H1 (cell line): ENCODE data around the gene SORBS1. TPM values are rescaled to one million over a fixed set of nuclear protein-coding genes. Genes with fewer than 3 reads are reported as not detected.

Experiments
- CTCF ChIA-PET: fragments of 300-600 bp; sonication (Branson Sonifier 250); formaldehyde crosslinking; loops from one replicate; lab custom pipeline; 2021; ENCODE audit not compliant: partially characterized antibody; lab: Charles Lee
- POLR2A ChIA-PET: fragments of 300-600 bp; sonication (Branson Sonifier 250); formaldehyde crosslinking; loops from one replicate; lab custom pipeline; 2021; ENCODE audit warnings: inconsistent platforms; ENCODE audit not compliant: partially characterized antibody; lab: Charles Lee
- DNase-seq, 2 experiments: peaks; one replicate each; pipeline versions ENCODE4 v3.0.0 to v3.0.0-alpha.2; 2010 to 2022; ENCODE audit warnings: low spot score in 2 of 2, low read depth in 1 of 2, mixed read lengths in 1 of 2
- FAIRE-seq: peaks from 2 replicates; lab custom pipeline; 2011; peaks lifted over from hg19 to GRCh38; lab: Jason Lieb, UNC
- H2AFZ ChIP-seq: 2 replicates; pipeline ENCODE4 v1.8.1; 2012; ENCODE audit warnings: low read length, inconsistent platforms
- H2AK5ac ChIP-seq: 2 replicates; pipeline ENCODE4 v1.6.1; 2013; ENCODE audit warnings: low read depth, low read length
- H2BK120ac ChIP-seq: replicated peaks from 2 replicates; pipeline ENCODE3; 2013; ENCODE audit warnings: low read depth, low read length, inconsistent platforms
- H2BK12ac ChIP-seq: 2 replicates; pipeline ENCODE4 v1.6.1; 2013; ENCODE audit warnings: low read depth, low read length
- H2BK15ac ChIP-seq: 2 replicates; pipeline ENCODE4 v1.6.1; 2013; ENCODE audit warnings: low read length
- H2BK20ac ChIP-seq: 2 replicates; pipeline ENCODE4 v1.6.1; 2013; ENCODE audit warnings: low read length
- H2BK5ac ChIP-seq: 2 replicates; pipeline ENCODE4 v1.6.1; 2013; ENCODE audit warnings: low read depth, low read length
- H3K14ac ChIP-seq: 2 replicates; pipeline ENCODE4 v1.6.1; 2013; ENCODE audit warnings: inconsistent platforms; ENCODE audit not compliant: insufficient read length
- H3K18ac ChIP-seq: 2 replicates; pipeline ENCODE4 v1.6.1; 2013; ENCODE audit warnings: low read length; ENCODE audit errors: extremely low read depth
- H3K23ac ChIP-seq: 2 replicates; pipeline ENCODE4 v1.6.1; 2013; ENCODE audit warnings: inconsistent platforms; ENCODE audit not compliant: insufficient read length
- H3K23me2 ChIP-seq: 2 replicates; pipeline ENCODE4 v1.6.1; 2013; ENCODE audit warnings: low read depth, low read length
- H3K27ac ChIP-seq: 2 replicates; pipeline ENCODE4 v1.6.1; 2011; ENCODE audit warnings: low read depth, low read length, inconsistent platforms
- H3K27me3 ChIP-seq, 4 experiments: replicated peaks in 1 of 4; 1 replicate in 1 of 4; 2 replicates in 3 of 4; pipeline versions ENCODE4 v1.6.1 to v1.8.1; 2011 to 2013; ENCODE audit warnings: low read length in 3 of 4, mild to moderate bottlenecking in 3 of 4, inconsistent platforms in 2 of 4, mixed read lengths in 2 of 4, moderate library complexity in 1 of 4; ENCODE audit not compliant: control insufficient read depth in 3 of 4, insufficient read depth in 3 of 4; ENCODE audit errors: extremely low read depth in 1 of 4
- H3K36me3 ChIP-seq, 4 experiments: 2 replicates each; pipeline versions ENCODE4 v1.6.1 to v1.8.1; 2011 to 2013; ENCODE audit warnings: mild to moderate bottlenecking in 4 of 4, low read length in 3 of 4, moderate library complexity in 2 of 4, control low read depth in 1 of 4, inconsistent platforms in 1 of 4; ENCODE audit not compliant: insufficient read depth in 4 of 4, control insufficient read depth in 2 of 4
- H3K4ac ChIP-seq: replicated peaks from 2 replicates; pipeline ENCODE3; 2013; ENCODE audit warnings: low read length, low read depth, mixed read lengths, inconsistent platforms; ENCODE audit not compliant: insufficient read length
- H3K4me1 ChIP-seq, 4 experiments: replicated peaks in 1 of 4; 1 replicate in 1 of 4; 2 replicates in 3 of 4; pipeline versions ENCODE4 v1.6.1 to v1.8.1; 2011 to 2013; ENCODE audit warnings: low read length in 3 of 4, inconsistent platforms in 2 of 4, mixed read lengths in 1 of 4; ENCODE audit not compliant: insufficient read depth in 4 of 4, control insufficient read depth in 3 of 4
- H3K4me2 ChIP-seq, 2 experiments: 2 replicates each; pipeline versions ENCODE4 v1.6.1 to v1.8.1; 2011 to 2013; ENCODE audit warnings: low read depth in 2 of 2, low read length in 2 of 2, control low read depth in 1 of 2, inconsistent platforms in 1 of 2, mild to moderate bottlenecking in 1 of 2; ENCODE audit not compliant: insufficient read depth in 1 of 2
- H3K4me3 ChIP-seq, 4 experiments: fragments of 200-600, 300-600 bp in 1 of 4; sonication (generic), shearing (Covaris generic), sonication (Bioruptor Twin) in 1 of 4; 2 replicates each; pipeline versions ENCODE4 v1.5.1 to v1.8.1; 2011 to 2016; ENCODE audit warnings: low read length in 4 of 4, low read depth in 3 of 4, control low read depth in 2 of 4, inconsistent platforms in 2 of 4, mild to moderate bottlenecking in 2 of 4, mixed read lengths in 1 of 4, moderate library complexity in 1 of 4; ENCODE audit not compliant: insufficient read depth in 2 of 4; ENCODE audit errors: extremely low read depth in 1 of 4
- H3K56ac ChIP-seq: replicated peaks from 2 replicates; pipeline ENCODE3; 2013; ENCODE audit warnings: low read depth, mild to moderate bottlenecking, mixed read lengths, low read length, inconsistent platforms; ENCODE audit not compliant: insufficient read length
- H3K79me1 ChIP-seq: 2 replicates; pipeline ENCODE4 v1.6.1; 2013; ENCODE audit warnings: low read depth, low read length, control low read depth
- H3K79me2 ChIP-seq, 2 experiments: 2 replicates each; pipeline versions ENCODE4 v1.6.1 to v1.8.1; 2012 to 2013; ENCODE audit warnings: low read length in 2 of 2, mild to moderate bottlenecking in 2 of 2, inconsistent platforms in 1 of 2; ENCODE audit not compliant: insufficient read depth in 2 of 2, control insufficient read depth in 1 of 2
- H3K9ac ChIP-seq, 4 experiments: replicated peaks in 1 of 4; 1 replicate in 1 of 4; 2 replicates in 3 of 4; pipeline versions ENCODE4 v1.6.1 to v1.8.1; 2011 to 2013; ENCODE audit warnings: low read depth in 3 of 4, low read length in 3 of 4, control low read depth in 2 of 4, mild to moderate bottlenecking in 2 of 4, moderate library complexity in 2 of 4, inconsistent platforms in 1 of 4; ENCODE audit errors: extremely low read depth in 1 of 4
- H3K9me3 ChIP-seq, 2 experiments: 2 replicates each; pipeline versions ENCODE4 v1.6.1 to v1.8.1; 2012 to 2013; ENCODE audit warnings: mild to moderate bottlenecking in 2 of 2, moderate library complexity in 2 of 2, control low read depth in 1 of 2, inconsistent platforms in 1 of 2, low read depth in 1 of 2, low read length in 1 of 2, mixed read lengths in 1 of 2; ENCODE audit not compliant: insufficient read depth in 2 of 2
- H4K20me1 ChIP-seq, 2 experiments: replicated peaks in 1 of 2; 2 replicates each; pipeline versions ENCODE3 to v1.8.1; 2011 to 2013; ENCODE audit warnings: inconsistent platforms in 2 of 2, low read length in 2 of 2, mild to moderate bottlenecking in 1 of 2; ENCODE audit not compliant: insufficient read depth in 2 of 2, control insufficient read depth in 1 of 2
- H4K5ac ChIP-seq: 2 replicates; pipeline ENCODE4 v1.6.1; 2013; ENCODE audit warnings: low read length, low read depth, mixed read lengths, inconsistent platforms; ENCODE audit not compliant: insufficient read length
- H4K8ac ChIP-seq: 2 replicates; pipeline ENCODE4 v1.8.0; 2013; ENCODE audit warnings: mild to moderate bottlenecking, moderate library complexity, low read length, inconsistent platforms; ENCODE audit not compliant: insufficient read depth; ENCODE audit errors: extremely low read depth
- H4K91ac ChIP-seq: replicated peaks from 2 replicates; pipeline ENCODE3; 2013; ENCODE audit warnings: low read length, mixed read lengths, inconsistent platforms; ENCODE audit not compliant: insufficient read length
- CBX5 ChIP-seq: fragments of 300-800, 300-1000 bp; sonication (generic); IDR thresholded peaks from 2 replicates; pipeline ENCODE4 v1.7.1; 2016; ENCODE audit warnings: antibody characterized with exemption, low read length, low read depth
- EGR1 ChIP-seq: IDR thresholded peaks from 2 replicates; pipeline ENCODE4 v1.6.1; 2011; ENCODE audit warnings: low read depth, low read length, borderline replicate concordance
- HDAC6 ChIP-seq: IDR thresholded peaks from one replicate; pipeline ENCODE4 v1.7.1; 2012; ENCODE audit warnings: low read depth, mild to moderate bottlenecking, inconsistent platforms, low read length, moderate library complexity
- JUND ChIP-seq: IDR thresholded peaks from 2 replicates; pipeline ENCODE4 v1.6.1; 2011; ENCODE audit warnings: mild to moderate bottlenecking, improper control_type of control experiment, low read length
- KDM1A ChIP-seq: fragments of 200-600, 300-600 bp; sonication (generic); IDR thresholded peaks from 2 replicates; pipeline ENCODE4 v1.7.1; 2016; ENCODE audit warnings: mild to moderate bottlenecking, low read length, borderline replicate concordance
- NANOG ChIP-seq: IDR thresholded peaks from 2 replicates; pipeline ENCODE4 v1.6.1; 2011; ENCODE audit warnings: low read length, low read depth, mild to moderate bottlenecking, inconsistent platforms; ENCODE audit not compliant: insufficient read depth, poor library complexity, severe bottlenecking
- TAF7 ChIP-seq: optimal IDR thresholded peaks from 2 replicates; pipeline ENCODE3; 2011; ENCODE audit warnings: low read depth, mild to moderate bottlenecking, inconsistent platforms, low read length, moderate library complexity, borderline replicate concordance
- TBP ChIP-seq: IDR thresholded peaks from 2 replicates; pipeline ENCODE4 v1.6.1; 2011; ENCODE audit warnings: low read depth, low read length, improper control_type of control experiment
- WGBS, 2 experiments: shearing (Covaris generic) in 1 of 2; methylation state at CpG; one replicate each; pipeline versions ENCODE4 v1.1.6 to v1.1.7; 2013 to 2015; ENCODE audit warnings: low lambda C conversion rate in 2 of 2, mixed read lengths in 2 of 2, inconsistent platforms in 1 of 2, low coverage in 1 of 2, missing lambda C conversion rate in 1 of 2; ENCODE audit not compliant: insufficient replicate concordance in 2 of 2, insufficient coverage in 1 of 2, insufficient read length in 1 of 2; ENCODE audit errors: extremely low coverage in 1 of 2, missing lambda C conversion rate in 1 of 2; 5-methylcytosine and 5-hydroxymethylcytosine counted together
- polyA plus RNA-seq, 7 experiments: library from polyadenylated mRNA; depleted of rRNA in 3 of 7; stranded (reverse) in 5 of 7; unstranded in 2 of 7; fragments of >200 nt in 5 of 7; fragments of 200-250 nt in 2 of 7; gene quantifications; 1 replicate in 5 of 7; 2 replicates in 1 of 7; 4 replicates in 1 of 7; pipeline versions ENCODE4 v1.2.1 to v1.2.3, GENCODE V29; 2011 to 2013; ENCODE audit warnings: missing spikeins in 2 of 7, mixed read lengths in 2 of 7
- total RNA-seq: library from RNA; stranded (reverse); fragmentation: NEBNext Ultra II Directional; extraction: Animal tissue kit (Norgen Biotek cat#: 25700); gene quantifications from 2 replicates; pipeline ENCODE4 v1.2.1, GENCODE V29; 2021

SORBS1 gene
- total and polyA plus RNA-seq, 2 of the 8 experiments (the other 6 are each of a cell fraction or from before 2014, with no cell fraction given), result 16.0 to 35.0 TPM

GRCh38 chr10:95505641-95506040, 55.5 kb downstream of the SORBS1 start:
- no peak overlapping the region for H2BK20ac ChIP-seq
- H3K18ac ChIP-seq, result no peak overlapping the region
- WGBS, 2 experiments, result 78% methylated on average over 3 of the region's 3 CpGs; no CpG with 5 or more reads in 1 of the 2 experiments
- H3K27ac ChIP-seq, result no peak overlapping the region
- no peak overlapping the region for H3K14ac ChIP-seq
- DNase-seq (no peak), FAIRE-seq (no peak)
- H3K79me2 ChIP-seq, result peaks cover 0 to 52% of the 10 kb centered on the region in 2 experiments; a peak in 2 of 4 replicates
- H2BK5ac ChIP-seq, result no peak overlapping the region
- H3K9me3 ChIP-seq, result no peaks in the 10 kb centered on the region
- H3K4me1 ChIP-seq, result peaks cover 0 to 12% (median 5%) of the 10 kb centered on the region in 4 experiments; a peak in 4 of 7 replicates
- no peaks in the 10 kb centered on the region; the same call in none of the 2 replicates for H3K23me2 ChIP-seq
- no peak overlapping the region for H3K9ac ChIP-seq
- no peak overlapping the region for H3K4me2 ChIP-seq
- H3K27me3 ChIP-seq, result no peaks in the 10 kb centered on the region
- H2BK120ac ChIP-seq, result no peak overlapping the region
- H3K56ac ChIP-seq, result no peak overlapping the region
- no peaks in the 10 kb centered on the region for H3K36me3 ChIP-seq
- ChIA-PET CTCF (interaction anchor here (1.0 to 3.2 kb wide), 4 partner anchors 60 to 98 kb away, joined by 5 to 7 read pairs (median 6); no protein-coding TSS in a partner anchor), POLR2A (no interaction called here)
- H3K4ac ChIP-seq, result no peak overlapping the region
- H2BK12ac ChIP-seq, result no peak overlapping the region
- peaks cover 4% of the 10 kb centered on the region; the same call in 1 of the 2 replicates for H3K79me1 ChIP-seq
- H3K4me3 ChIP-seq, result no peak overlapping the region
- H2AFZ ChIP-seq, result no peak overlapping the region
- no peak overlapping the region for H2BK15ac ChIP-seq
- no peak overlapping the region for H2AK5ac ChIP-seq
- no peak overlapping the region for H4K8ac ChIP-seq
- H4K91ac ChIP-seq, result no peak overlapping the region
- no peak overlapping the region for H3K23ac ChIP-seq
- H4K5ac ChIP-seq, result no peak overlapping the region
- H4K20me1 ChIP-seq, result no peaks in the 10 kb centered on the region
- TF ChIP-seq JUND (no peak), KDM1A (no peak), HDAC6 (no peak), EGR1 (no peak), CBX5 (no peak), TAF7 (no peak), TBP (no peak), NANOG (no peak)
